Measurements from ENCODE around the gene FHL1.
"Not testable (repeated sequence)": the region's sequence is repeated elsewhere in the genome, so short reads cannot be mapped to it uniquely, and the experiment has no call there.

Gene FHL1

DNA sequence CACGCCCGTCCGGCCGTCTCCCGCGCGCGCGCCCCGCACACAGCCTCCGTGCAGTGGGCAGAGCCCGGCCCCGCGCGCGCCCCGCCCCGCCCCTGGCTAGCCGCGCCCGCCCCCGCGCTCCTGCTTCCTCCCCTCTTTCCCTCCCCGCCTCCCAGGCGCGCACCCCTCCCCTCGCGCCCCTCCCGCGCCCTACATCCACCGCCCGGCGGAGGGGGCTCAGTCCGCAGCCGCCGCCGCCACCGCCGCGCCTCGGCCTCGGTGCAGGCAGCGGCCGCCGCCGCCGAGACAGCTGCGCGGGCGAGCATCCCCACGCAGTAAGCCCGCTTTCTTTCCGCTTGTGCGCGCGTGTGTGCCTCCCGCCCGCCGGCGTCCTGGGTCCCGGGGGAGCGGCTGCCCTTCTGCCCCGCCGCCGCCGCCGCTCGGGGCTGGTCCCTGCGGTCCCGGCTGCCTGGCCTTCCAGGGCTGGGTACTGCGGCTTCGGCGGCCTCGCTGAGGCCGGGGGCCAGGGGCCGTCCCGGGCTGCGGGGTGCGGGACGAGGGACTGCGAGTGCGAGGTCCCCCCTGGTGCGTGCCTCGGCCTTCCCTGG is at the start of gene FHL1:
Gene FHL1 (plus strand): TSS at position 219 of the 587 bp plus-strand sequence.
- DNase-seq (ENCODE audit: low read depth in 2 of 3, low spot score in 2 of 3), result no peak

DNA sequence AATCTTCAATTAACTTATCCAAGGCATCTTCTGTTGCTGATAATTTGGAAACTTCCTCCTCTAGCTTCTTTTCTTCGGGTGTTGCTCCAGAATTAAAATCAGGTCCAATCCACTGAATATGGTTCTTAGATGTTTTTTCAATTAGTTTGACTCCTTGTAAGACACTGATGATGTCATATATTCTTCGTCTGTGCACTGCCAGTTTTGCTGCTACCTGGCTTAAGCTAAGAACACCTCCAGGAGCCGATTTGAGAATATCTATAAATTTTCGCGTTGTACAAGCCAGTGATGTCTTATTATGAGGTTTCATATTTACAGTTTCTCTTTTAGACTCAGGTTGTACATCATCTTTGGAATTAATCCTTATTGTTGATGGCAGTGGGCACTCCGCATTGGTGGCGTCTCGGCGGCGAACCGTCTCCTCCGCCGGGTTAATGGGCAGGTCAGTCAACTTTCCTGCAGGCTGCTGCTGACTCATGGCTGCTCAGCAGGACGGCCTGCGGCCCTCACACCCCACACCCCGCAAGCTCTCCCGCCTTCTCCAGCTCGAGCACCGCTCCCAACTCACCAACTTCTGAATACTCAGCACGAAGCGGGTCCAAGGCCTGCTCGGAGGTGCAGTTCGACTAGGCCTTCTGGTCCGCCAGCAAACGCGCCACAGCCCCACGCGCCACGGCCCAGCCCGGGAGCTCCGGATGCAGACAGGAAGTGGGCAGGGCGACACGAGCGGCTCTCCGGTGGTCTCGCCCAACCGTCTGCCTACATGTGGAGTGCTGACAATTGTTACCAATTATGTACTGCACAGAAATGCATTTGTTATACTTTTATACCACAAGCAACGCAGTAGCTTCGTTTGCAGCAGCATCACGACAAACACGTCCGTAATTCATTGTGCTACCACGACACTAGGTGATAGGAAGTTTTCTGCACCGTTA is 49.2 kb upstream of the FHL1 start:
- no peak for DNase-seq (ENCODE audit: low read depth in 2 of 3, low spot score in 2 of 3)

- no peak for DNase-seq (ENCODE audit: low read depth in 2 of 3, low spot score in 2 of 3)
Observed at GRCh38 chrX:136104936-136105335, 42.4 kb upstream of the FHL1 start.

- DNase-seq (ENCODE audit: low read depth in 2 of 3, low spot score in 2 of 3), result no peak
Observed at GRCh38 chrX:136106920-136107528, 40.3 kb upstream of the FHL1 start.

- not testable (repeated sequence) for DNase-seq (ENCODE audit: low read depth in 2 of 3, low spot score in 2 of 3)
Observed at GRCh38 chrX:136108905-136109304, 38.4 kb upstream of the FHL1 start.

DNA sequence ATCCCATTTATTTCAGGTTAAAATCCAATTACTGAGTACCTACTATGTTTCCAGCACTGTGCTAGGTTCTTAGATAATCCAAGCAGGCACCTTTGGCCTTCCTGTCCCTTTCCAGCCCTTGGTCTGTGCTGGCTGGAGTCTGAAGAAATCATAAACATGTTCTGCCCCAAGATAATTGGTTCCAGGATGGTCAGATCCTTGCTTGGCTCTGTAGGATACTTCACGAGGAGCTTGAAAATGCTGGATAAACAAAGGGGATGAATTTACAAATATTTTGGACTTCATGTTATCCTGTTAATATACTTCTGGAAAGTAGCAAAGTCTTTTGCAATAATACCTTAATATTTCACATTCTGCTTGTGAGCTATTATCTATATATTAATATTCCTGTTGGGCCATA is 35.0 kb upstream of the FHL1 start:
- no peak for DNase-seq (ENCODE audit: low read depth in 2 of 3, low spot score in 2 of 3)

GRCh38 chrX:136112778-136113177 is 34.6 kb upstream of the FHL1 start:
- no peak for DNase-seq (ENCODE audit: low read depth in 2 of 3, low spot score in 2 of 3)

- no peak for DNase-seq (ENCODE audit: low read depth in 2 of 3, low spot score in 2 of 3)
Observed at GRCh38 chrX:136115126-136115903, 32.0 kb upstream of the FHL1 start.

GRCh38 chrX:136115904-136116297 is 31.4 kb upstream of the FHL1 start:
- no peak for DNase-seq (ENCODE audit: low read depth in 2 of 3, low spot score in 2 of 3)

GRCh38 chrX:136121788-136122187 is 25.5 kb upstream of the FHL1 start:
- DNase-seq (ENCODE audit: low read depth in 2 of 3, low spot score in 2 of 3), result no peak

DNA sequence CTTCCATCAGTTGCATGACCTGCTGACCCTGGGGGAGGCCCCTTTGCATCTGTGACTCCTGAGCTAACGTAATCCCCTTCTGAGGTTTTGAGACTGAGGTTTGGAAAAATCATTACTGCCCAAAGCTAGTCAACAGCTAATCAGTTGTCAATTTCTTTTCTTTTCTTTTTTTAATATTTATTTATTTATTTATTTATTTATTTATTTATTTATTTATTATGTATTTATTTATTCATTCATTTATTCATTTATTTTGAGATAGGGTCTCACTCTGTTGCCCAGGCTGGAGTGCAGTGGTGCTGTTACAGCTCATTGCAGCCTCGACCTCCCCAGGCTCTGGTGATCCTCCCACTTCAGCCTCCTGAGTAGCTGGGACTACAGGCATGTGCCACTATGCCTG is 25.1 kb upstream of the FHL1 start:
- DNase-seq (ENCODE audit: low read depth in 2 of 3, low spot score in 2 of 3), result no peak

DNA sequence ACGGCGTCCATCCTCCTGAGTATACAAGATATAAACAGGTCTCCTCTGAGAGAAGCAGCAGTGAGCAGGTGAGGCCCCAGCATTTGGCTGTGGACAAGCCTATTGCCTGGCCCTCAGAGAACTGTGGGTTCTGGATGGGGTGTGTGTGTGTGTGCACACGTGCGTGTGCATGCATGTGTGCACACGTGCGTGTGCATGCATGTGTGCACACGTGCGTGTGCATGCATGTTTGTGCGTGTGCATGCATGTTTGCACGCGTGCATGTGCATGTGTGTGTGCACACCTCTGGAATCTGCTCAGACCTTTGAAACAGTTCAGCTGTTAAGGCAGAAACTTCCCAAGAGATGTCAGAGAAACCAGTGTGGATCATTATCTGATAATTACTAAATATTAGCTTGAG is 22.2 kb upstream of the FHL1 start:
- DNase-seq (ENCODE audit: low read depth in 2 of 3, low spot score in 2 of 3), result no peak

DNA sequence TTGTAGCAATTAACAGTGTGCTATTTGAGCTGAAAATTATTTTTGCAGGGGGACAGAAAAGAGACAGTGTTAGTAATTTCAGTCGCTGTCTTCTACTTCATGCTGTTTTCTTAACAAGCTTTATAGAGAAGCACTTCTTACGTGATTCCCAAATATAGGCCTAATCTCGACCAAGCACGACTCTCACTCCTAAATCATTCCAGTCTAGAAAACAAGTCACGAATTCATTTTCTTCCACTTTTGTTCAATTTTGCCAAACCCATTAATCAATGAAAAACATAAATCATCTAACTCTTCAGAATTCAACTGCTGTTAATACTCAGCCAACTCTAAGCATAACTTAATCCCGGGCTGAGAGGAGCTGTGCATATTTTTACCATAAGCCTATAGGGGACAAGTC is 21.0 kb upstream of the FHL1 start:
- no peak for DNase-seq (ENCODE audit: low read depth in 2 of 3, low spot score in 2 of 3)

- no peak for DNase-seq (ENCODE audit: low read depth in 2 of 3, low spot score in 2 of 3)
Observed at GRCh38 chrX:136126872-136127406, 20.4 kb upstream of the FHL1 start.

DNA sequence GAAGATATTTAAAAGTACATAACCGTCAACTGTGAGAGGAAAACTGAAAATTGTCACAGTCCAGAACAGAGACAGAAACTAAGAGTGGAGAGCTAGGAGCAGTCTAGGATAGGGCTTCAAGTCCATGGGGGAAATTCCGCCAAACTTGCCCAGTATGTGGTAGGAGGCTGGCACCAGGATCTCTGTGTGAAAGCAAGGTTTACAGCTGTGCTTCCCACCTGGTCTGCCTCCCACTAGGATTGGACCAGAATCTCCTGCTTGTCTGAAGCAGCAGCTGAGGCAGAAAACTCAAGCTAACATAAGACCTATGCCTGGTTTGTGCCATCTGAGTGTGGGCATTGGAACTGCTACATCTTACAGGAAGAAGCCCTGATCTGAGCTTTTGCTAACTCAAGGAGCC is 18.6 kb upstream of the FHL1 start:
- no peak for DNase-seq (ENCODE audit: low read depth in 2 of 3, low spot score in 2 of 3)

DNA sequence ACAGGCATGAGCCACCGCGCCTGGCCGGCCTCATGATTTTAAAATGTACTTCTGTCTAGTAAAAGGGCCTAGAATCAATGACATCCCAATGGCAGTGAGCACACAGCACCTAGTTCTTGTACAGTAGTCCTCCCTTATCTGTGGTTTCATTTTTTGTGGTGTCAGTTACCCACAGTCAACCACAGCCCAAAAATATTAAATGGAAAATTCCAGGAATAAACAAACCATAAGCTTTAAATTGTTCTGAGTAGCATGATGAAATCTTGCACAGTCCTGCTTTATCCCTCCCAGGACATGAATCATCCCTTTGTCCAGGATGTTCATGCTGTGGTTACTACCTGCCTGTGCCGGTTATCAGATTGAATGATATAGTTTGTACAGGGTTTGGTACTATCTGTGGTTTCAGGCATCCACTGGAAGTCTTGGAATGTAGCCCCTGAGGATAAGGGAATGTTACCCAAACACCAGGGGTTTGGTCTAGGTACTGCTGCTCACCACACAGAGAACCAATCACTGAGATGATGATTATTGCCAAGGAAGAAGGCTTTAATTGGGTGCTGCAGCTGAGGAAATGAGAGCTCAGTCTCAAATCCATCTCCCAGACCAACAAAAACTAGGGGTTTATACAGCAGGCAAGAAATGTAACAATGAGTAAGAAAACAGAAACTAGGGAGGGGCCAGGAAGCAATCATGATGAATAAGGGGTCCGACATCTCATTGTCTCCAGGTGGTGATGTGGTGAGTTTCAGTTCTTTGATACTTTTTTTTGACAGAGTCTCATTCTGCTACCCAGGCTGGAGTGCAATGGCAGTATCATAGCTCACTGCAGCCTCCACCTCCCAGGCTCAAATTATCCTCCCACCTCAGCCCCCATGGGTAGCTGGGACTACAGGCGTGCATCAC is 16.2 kb upstream of the FHL1 start:
- DNase-seq (ENCODE audit: low read depth in 2 of 3, low spot score in 2 of 3), result no peak

GRCh38 chrX:136138939-136139338 is 8.4 kb upstream of the FHL1 start:
- no peak for DNase-seq (ENCODE audit: low read depth in 2 of 3, low spot score in 2 of 3)

- DNase-seq (ENCODE audit: low read depth in 2 of 3, low spot score in 2 of 3), result no peak
Observed at GRCh38 chrX:136141569-136141968, 5.8 kb upstream of the FHL1 start.

- DNase-seq (ENCODE audit: low read depth in 2 of 3, low spot score in 2 of 3), result no peak
Observed at GRCh38 chrX:136142592-136142991, 4.7 kb upstream of the FHL1 start.

- DNase-seq (ENCODE audit: low read depth in 2 of 3, low spot score in 2 of 3), result no peak
Observed at GRCh38 chrX:136143711-136144110, 3.6 kb upstream of the FHL1 start.
